AG08396 (cell line): Measurements from ENCODE around the gene LGR4.

Experiments used
- DNase-seq: peaks from one replicate; pipeline ENCODE4 v3.0.0; 2012; ENCODE audit warnings: low spot score, mixed read lengths

LGR4 gene

DNA sequence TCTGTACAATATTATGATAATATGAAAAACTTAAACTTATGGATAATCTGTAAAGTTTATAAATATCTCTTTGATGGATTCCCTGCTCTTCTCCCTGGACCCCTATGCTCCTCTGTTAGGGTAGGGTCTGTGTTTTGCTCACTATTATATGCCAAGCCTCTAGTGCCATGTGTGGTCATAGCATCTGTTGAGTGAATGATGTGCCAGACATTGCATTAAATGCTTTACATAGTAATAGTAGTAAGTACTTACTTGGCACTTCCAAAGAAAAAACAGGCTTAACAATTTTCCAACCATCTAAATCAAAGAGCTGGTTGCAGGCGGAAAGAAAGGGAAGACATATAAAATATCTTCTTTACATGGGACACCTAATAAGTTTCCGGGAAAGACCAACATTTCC, 46.8 kb downstream of the LGR4 start:
- no peak for DNase-seq

DNA sequence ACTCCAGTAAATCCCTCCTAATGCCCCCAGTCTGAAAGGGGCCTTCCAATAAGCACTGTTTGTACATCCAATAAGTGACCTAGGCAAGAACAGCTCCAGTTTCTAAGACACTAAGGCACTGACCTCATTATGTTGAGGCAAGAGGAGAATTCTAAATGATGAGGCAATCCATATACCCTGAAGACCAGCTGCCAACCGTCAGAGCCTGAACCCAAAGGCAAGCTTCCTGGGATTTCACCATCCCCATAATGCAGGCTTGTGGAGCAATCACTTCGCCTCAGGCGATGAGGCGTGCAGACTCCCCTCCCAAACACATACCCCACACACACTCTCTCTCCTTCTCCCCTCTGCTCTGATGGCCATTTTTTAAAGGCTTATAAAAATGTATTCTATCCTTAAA, 49.5 kb downstream of the LGR4 start:
- DNase-seq = peak; percentile 6

DNA sequence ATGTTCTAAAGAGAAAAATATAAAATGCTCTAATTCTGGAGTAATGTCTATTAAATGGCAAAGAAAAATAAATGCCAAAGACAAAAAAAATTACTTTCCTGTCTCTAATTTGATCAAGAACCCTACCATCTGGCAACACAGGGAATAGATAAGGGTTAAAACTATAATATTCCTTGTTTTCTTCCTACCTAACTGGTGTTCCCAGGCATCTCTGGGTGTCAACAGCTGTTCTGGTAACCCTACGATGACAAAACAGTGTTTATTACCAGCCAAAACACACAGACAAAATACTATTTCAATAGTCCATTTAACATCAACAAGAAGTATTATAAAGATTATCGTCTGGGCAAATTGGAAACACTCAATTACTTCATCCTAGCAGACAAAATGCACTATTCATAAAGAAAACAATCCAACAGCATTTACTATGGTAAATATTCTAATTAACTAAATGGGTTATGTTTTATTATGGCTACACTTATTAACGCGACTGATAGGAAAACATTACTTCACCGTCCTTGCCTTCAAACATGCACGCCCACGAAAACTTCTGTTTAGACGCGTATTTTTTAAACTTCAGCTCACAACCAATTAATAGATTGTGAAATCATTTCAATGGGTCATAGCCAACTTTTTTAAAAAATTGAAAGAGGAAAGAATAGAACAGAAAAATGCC, 50.6 kb downstream of the LGR4 start:
- no peak for DNase-seq

DNA sequence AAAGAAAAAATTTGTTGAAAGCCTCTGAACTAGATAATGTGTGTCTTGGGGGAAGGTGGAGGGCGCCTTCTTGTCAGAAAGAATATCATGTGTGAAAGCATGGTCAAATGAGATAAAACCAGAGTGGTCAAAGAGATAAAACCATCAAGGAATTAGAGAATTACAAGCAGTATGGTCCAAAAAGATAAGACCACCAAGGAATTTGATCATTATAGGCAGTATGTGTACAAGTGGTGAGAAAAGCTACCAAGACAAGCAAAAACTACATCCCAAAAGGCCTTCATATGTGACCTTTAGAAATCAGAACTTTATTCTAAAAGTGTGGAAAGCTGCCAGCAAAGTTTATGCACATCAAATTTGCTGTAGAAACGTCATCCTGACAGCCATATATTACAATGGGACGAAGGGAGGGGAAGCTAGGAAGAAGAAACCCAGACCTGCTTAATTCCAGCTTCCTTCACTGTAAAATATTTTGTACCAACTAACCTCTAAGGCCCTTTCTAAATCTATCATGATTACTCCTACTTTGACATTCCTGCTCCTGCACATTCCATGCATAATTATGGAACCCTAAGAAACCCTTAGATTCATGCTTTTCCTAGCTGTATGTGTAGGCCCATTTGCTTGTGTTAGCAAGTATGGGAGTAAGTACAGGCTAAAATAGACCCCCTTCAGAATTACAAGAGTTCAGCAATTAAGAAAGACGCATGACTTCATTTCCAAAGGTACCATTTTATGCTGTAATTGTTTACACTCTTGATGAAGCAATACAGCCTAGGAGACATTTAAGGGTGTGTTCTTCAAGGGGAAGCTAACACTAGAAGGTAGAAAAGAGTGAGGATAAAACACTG, 51.6 kb downstream of the LGR4 start:
- no peak for DNase-seq

DNA sequence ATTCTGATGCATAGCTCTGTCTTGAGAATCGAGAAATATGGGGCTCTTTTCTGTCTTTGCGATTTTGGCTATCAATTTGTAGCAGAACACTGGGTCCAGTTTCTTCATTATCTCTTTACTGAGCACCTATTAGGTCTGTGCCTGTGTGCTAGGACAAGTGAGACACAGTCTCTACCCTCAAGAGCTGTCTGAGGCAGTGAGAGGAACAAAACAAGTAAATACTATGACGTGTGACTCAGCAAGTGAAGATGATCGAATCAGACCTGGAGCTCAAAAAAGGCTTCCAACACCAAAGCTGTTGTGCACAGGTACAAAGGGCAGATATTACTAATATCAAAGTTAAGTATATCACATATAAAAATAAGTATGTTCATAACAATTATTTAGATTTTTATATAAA, 52.4 kb downstream of the LGR4 start:
- DNase-seq = no peak

DNA sequence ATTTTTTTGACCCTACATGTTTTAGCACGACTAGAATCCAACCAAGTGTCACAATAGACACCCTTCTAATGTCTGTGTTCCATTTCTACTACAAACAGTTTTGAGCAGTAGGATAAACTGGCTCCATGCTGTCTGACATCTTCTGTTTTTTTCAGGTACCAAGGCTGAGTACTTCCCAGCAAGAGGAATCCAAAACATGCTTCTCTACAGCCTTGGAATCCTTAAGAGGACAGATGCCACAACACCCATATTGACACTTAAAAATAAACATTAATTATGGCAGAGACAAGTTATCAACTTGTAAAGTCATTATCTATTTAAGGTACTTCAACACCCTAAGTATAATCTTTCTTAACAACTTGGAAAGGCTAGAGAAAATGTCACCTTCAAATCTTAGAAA, 54.2 kb downstream of the LGR4 start:
- no peak for DNase-seq

DNA sequence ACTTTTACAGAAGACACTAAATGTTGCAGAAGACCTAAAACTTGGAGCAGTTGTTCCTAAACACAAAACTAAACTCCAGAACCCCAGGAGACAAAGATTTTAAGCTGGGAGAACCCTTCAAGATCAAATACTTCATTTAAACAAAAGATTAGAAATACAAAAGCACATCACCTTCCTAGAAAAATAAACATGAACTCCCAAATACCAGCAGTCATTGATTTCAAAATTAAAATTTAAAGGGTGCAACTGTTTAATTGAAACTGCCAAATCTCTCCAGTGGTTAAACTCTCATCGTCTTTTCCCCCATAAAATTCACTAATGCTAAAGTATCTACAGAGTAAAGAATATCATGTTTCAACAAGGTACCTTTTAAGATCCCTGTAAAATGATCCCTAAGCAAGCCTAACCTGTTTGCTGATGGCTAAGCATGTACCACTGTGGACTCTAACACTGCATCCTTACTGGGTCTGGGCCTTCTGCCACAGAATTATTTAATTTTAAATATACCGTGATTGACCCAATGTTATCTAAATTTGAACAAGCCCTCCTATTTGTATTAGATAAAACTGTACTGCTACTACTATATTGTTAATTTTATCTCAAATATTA, 55.9 kb downstream of the LGR4 start:
- DNase-seq = no peak

DNA sequence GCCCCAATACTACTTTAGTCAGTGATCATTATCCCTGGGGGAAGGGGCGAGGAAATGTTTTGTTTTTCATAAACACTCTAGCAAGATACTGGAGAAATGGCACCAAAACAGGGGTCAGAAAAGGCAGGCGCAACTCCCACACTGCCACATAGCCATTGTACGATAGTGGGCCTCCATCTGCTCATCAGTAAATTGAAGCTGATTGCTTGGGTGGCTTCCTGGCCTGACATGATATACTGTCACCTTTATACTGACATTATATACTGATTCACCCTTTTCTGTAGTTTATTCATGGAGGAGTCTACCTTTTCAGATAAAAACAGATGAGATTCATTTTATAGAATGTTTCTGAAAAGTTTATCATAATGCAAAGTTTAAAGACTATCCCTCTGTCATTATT, 57.9 kb downstream of the LGR4 start:
- no peak for DNase-seq

DNA sequence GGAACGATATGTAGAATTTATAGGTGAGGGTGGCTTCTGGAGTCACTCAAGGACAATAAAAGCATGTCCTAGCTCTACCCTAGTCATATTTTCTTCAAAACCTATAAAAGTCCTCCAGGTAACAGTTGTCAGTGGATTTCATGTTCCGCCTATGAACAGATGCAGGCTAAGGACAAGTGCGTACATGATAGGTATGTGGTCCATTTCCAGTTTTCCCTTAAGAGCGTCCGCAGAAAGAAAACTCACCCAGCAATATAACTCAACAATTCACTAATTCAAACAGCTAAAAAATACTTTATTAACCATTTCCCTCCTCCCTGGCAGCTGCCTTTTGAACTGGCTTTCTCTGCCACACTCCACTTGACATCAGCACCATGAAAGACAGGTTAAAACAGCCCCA, 59.4 kb downstream of the LGR4 start:
- no peak for DNase-seq

DNA sequence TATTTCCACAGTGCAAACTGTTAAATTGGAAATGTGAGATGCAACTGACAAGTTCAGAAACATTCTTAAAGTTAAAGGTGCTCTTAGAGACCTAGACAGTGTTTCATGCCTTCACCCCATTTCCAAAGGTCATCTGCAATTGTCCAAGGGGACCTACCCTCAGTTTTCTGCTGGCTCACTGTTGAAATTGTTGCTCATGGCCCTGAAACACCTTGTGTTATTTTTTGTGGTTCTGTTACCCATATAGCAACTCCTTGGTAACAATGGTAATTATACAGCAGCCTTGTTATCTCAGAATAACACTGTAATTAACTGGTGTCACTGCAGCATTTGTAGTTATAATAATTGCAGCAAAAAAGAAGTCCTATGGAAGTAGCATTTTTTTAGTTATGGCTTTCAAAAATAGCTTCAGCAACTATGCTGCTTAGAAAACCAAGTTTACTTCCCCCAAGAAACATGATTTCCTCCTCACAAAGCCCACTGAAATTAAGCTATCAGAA, 60.3 kb downstream of the LGR4 start:
- no peak for DNase-seq

DNA sequence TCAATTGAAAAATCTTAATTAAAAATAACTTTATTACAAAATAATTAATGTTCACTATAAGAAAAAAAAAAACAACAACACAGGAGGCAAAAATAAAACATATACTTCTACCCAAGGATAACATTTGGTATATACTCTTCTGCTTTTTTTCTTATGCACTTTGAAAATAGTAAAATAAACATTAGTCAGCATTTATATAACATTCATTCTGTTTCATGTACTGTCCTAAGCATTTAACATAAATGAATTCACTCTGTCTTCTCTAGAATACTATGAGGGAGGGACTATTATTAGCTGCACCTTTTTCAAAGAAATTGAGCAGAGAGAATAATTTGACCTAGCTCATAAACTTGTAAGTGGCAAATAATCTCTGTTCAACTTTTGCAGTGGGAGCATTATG, 61.3 kb downstream of the LGR4 start:
- no peak for DNase-seq

DNA sequence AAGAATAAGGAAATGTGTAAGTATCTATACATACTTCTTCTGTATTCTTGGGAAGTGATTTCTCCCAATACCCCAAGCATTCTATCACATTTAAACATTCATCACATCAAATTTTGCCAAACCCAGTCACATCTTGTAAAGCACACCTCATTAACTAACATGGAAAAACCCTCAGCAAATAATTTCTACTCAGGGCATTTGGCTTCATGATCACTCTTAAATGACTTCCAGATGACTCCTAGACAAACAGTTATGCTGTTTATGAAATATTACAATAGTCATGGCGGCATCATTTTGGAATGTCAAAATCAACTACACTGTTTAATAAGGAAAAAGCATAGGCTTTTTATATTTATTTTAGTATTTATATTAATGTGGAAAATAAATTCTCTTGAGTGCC, 62.3 kb downstream of the LGR4 start:
- DNase-seq = no peak

DNA sequence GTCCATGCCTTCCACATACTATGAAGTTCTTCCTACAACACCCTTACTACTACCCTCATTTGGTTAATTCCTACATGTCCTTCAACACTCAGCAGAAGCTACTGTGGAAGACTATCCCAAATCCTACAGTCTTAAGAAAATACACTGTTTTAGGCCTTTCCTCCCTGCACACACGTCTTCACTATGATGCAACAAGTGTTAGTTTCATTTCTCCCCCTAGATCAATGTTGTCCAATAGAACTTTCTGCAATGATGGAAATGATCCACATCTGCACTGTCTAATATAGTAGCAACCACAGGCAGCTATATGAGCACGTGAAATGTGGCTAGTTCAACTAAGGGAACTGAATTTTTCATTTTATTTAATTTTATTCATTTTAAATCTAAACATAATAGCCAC, 62.8 kb downstream of the LGR4 start:
- no peak for DNase-seq

DNA sequence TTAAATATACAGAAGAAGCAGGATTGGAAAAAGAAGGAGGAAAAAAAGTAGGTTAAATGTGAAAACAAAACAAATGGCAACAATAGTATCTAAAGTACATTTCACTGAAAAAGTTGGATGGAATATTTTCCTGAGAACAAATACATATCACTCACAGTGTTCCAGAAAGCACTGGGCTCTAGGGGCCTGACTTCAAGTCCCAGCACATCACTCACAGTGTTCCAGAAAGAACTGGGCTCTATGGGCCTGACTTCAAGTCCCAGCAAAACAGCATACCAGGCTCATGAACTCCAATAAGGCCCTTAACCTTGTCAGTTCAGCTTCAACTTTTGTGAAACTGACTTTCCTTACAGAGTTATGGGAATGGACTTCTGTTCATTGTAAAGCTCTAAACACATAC, 63.5 kb downstream of the LGR4 start:
- no peak for DNase-seq

DNA sequence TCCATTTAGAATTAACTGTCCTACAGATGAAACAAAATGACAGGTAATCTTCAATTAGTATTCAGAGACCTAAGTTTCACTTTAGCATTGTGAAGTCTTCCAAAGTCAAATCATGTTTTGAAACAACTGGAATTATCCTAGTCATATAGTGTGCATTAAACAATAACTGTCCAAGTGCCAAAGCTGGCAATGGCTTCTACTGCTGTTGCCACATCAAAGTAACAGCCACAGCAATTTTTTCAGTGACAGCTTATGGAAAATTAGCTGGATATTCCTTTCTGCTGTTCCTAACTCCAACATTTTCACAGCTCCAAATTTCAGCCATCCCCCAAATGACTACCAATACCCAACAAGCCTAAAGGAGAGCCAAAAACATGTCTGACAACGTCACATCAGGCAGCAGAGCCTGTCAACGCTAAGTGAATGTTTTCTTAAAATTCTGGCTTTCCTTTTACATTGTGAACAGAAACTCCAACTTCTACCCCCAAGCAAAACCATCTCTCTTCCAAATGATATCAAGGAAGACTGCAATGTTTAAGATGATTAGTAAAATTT, 64.3 kb downstream of the LGR4 start:
- no peak for DNase-seq

DNA sequence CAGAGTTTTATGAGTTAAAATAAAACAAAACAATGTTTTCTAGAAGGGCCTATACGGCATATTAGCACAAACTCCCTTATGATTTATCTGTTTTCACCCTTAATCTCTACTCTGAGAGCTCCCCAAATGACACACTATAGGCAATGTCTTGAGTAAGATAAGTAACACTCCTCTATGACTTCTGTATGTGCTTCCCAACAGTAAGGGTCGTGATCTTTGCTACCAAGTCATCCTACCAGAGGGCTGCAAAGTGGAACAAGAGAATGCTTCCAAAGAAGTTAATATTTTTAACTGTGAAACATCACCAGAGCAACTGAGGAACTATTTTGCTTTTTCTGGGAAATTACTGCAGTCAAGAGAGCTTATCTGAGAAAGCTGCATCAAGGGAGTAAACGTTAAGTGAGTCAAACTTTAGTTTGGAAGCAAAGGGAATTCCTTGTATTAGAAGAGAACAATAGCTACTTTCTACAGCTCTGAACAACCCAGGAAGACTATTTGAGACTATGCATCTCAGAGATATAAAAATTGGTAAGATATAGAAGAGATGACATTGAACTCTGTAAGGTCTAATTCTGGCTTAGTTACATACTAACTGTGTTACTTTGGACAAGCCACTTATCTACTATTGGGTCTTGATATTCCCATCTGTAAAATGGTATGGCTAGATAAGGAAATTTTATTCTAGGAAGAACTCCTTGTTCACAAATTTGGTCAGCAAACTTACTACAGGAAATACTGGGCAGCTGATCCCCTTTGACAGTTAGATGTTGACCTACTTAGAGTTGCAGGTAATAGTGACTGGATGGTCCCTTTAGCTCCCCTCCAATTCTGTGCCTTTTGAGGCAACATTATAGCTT, 65.9 kb downstream of the LGR4 start:
- DNase-seq = no peak

DNA sequence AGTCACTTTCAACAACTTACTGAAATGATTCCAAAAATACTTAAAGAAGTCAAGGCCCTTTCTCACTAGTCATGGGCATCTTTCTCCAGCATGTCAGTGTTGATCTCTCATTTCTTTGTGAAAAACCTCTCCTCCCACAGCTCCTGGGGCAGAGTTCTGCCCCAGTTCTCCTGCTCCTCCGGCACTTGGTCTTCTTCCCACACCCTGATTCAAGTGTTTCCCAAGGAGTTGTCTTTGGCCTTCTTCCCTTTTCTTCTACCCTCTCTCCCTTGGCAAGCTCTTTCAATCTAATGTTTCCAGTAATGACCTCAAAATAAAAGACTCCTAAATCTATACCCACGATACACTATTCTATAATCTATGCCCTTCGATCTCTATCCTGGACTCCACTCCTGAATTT, 67.5 kb downstream of the LGR4 start:
- DNase-seq = no peak

DNA sequence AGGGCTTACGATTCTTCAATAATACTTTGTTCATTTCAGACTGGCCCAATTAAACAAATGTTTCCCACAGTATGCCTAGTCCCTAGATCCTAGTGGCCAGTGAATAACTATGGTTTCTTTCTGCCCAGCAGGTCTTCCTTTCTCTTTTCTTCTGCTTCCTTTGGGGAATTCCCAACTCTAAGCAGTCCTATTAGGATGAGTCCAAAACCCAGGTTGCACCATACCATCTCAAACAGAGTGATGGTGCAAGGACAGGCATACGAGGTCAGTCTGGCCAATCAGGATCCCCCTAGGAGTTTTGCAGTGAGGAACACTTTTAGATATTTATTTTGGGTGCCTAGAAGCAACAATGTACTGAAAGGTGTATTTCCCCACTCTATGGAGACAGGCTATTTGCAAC, 68.2 kb downstream of the LGR4 start:
- no peak for DNase-seq

DNA sequence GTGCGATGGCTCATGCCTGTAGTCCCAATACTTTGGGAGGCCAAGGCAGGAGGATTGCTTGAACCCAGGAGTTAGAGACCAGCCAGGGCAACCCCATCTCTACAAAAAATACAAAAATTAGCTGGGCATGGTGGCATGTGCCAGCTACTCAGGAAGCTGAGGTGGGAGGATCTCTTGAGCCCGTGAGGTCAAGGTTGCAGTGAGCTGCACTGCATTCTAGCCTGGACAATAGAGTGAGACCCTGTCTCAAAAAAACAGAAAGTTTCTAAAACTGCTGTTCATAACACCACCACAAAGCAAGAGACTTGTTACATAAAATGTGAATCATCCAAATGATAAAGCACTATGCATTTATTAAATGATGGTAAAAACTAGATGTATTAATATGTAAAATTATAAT, 69.4 kb downstream of the LGR4 start:
- no peak for DNase-seq

DNA sequence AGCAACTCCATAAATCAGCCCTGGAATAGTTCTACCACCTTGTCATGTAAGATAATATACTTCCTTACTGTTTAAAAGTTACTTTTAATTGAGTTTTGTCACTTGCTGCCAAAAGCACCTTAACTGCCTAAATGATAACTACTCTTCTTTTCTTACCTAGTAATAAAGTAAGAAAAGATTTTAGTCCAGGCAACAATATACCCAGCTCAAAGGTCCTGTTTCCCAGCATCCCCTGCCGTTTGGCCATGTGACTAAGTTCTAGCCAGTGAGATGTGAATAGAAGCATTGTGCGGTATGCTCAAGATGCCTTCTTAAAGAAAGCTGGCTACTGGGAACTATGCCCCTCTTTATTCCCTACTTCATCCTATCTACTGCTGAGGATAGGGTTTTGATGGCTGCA, 70.1 kb downstream of the LGR4 start:
- DNase-seq = no peak

DNA sequence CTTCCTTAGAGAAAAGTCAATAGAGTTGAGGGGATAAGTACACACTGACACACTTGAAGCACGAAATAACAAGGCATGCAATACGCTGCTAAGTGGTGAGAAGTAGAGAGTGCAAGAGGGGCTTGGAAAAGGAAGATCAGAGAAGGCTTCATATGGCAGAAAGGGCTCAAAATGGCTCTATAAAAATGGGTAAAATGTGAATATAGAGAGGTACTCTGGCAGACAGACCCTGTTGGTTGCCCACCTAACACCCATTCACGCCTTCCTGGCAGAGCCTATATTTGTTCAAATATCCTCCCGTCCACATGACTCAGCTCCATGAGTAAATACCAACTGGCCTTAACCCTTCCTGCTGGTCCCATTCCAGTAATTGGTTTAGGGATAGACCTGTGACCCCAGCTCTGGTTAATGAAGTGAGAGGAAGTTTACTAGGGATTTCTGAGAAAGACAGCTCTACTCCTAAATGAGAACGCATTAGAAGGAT, 70.7 kb downstream of the LGR4 start:
- no peak for DNase-seq
